Stimulated activated CD8-positive, alpha-beta memory T cell treated with anti-CD3 and anti-CD28 coated beads, Interleukin-7, amount 100 ng/mL, for 4 hours (primary cell): ENCODE results near the gene AP2A2.
"Not testable (repeated sequence)": the region's sequence is repeated elsewhere in the genome, so short reads cannot be mapped to it uniquely, and the experiment has no call there.

ENCODE experiments used
- DNase-seq, 2 donors: peaks; one replicate each; pipeline ENCODE4 v3.0.0-alpha.2; 2020; ENCODE audit warnings: low read depth in 2 of 2

AP2A2 gene

GRCh38 chr11:975376-975775, 49.7 kb downstream of the AP2A2 start:
- not testable (repeated sequence) for DNase-seq

- no peak for DNase-seq
Measured at GRCh38 chr11:975827-976226, 50.2 kb downstream of the AP2A2 start.

- no peak for DNase-seq
Measured at GRCh38 chr11:976431-977160, 50.9 kb downstream of the AP2A2 start.

GRCh38 chr11:977830-978720, 52.4 kb downstream of the AP2A2 start:
- no peak for DNase-seq

GRCh38 chr11:978781-979180, 53.1 kb downstream of the AP2A2 start:
- no peak for DNase-seq

- DNase-seq, result no peak
Measured at GRCh38 chr11:980438-981357, 55.0 kb downstream of the AP2A2 start.

- no peak for DNase-seq
Measured at GRCh38 chr11:981764-982163, 56.1 kb downstream of the AP2A2 start.

- no peak for DNase-seq
Measured at GRCh38 chr11:984546-984945, 58.9 kb downstream of the AP2A2 start.

GRCh38 chr11:985406-985805, 59.7 kb downstream of the AP2A2 start:
- no peak for DNase-seq

- DNase-seq, result no peak
Measured at GRCh38 chr11:985848-986247, 60.2 kb downstream of the AP2A2 start.

- no peak for DNase-seq
Measured at GRCh38 chr11:986270-986951, 60.7 kb downstream of the AP2A2 start.

GRCh38 chr11:986952-987305, 61.3 kb downstream of the AP2A2 start:
- no peak for DNase-seq

- DNase-seq, result no peak
Measured at GRCh38 chr11:987671-988070, 62.0 kb downstream of the AP2A2 start.

GRCh38 chr11:990101-990500, 64.4 kb downstream of the AP2A2 start:
- DNase-seq, result no peak

GRCh38 chr11:991034-991433, 65.4 kb downstream of the AP2A2 start:
- no peak for DNase-seq

- DNase-seq, result no peak
Measured at GRCh38 chr11:991711-992307, 66.1 kb downstream of the AP2A2 start.

- DNase-seq, result no peak
Measured at GRCh38 chr11:992577-992976, 66.9 kb downstream of the AP2A2 start.

- no peak for DNase-seq
Measured at GRCh38 chr11:993632-994167, 68.0 kb downstream of the AP2A2 start.

GRCh38 chr11:995044-995751, 69.5 kb downstream of the AP2A2 start:
- no peak for DNase-seq

- no peak for DNase-seq
Measured at GRCh38 chr11:995752-996420, 70.2 kb downstream of the AP2A2 start.
